GM18873 (cell line): Measurements from ENCODE around the gene PZP.

Experiments used
- ATAC-seq: cut with Tn5 transposase; IDR thresholded peaks from one replicate; pipeline ENCODE4 v1.9.1; 2021; ENCODE audit warnings: mild to moderate bottlenecking, moderate library complexity, moderate number of reproducible peaks; ENCODE audit not compliant: unreplicated experiment, low FRiP score

PZP gene

GRCh38 chr12:9127936-9128663, 80.1 kb downstream of the PZP start:
- ATAC-seq = no peak

- no peak for ATAC-seq
Observed at GRCh38 chr12:9127484-9127883, 80.7 kb downstream of the PZP start.

- ATAC-seq = no peak
Observed at GRCh38 chr12:9124383-9125031, 83.7 kb downstream of the PZP start.

- ATAC-seq = no peak
Observed at GRCh38 chr12:9123781-9124382, 84.3 kb downstream of the PZP start.

- no peak for ATAC-seq
Observed at GRCh38 chr12:9122091-9122609, 86.0 kb downstream of the PZP start.

GRCh38 chr12:9120487-9121184, 87.6 kb downstream of the PZP start:
- ATAC-seq = no peak

GRCh38 chr12:9118158-9118557, 90.0 kb downstream of the PZP start:
- no peak for ATAC-seq

- ATAC-seq = no peak
Observed at GRCh38 chr12:9115731-9116559, 92.2 kb downstream of the PZP start, which contains the start of gene A2M. Gene A2M (minus strand): TSS chr12:9115919. CDS start chr12:9115849, 70 bp downstream.

- ATAC-seq = no peak
Observed at GRCh38 chr12:9114946-9115345, 93.2 kb downstream of the PZP start.

- no peak for ATAC-seq
Observed at GRCh38 chr12:9113987-9114309, 94.2 kb downstream of the PZP start.

GRCh38 chr12:9113296-9113986, 94.8 kb downstream of the PZP start:
- no peak for ATAC-seq

GRCh38 chr12:9112076-9112853, 95.9 kb downstream of the PZP start:
- no peak for ATAC-seq

GRCh38 chr12:9111525-9111924, 96.7 kb downstream of the PZP start:
- ATAC-seq = no peak

- no peak for ATAC-seq
Observed at GRCh38 chr12:9109737-9110491, 98.3 kb downstream of the PZP start.

GRCh38 chr12:9109213-9109522, 99.0 kb downstream of the PZP start:
- no peak for ATAC-seq

- ATAC-seq = no peak
Observed at GRCh38 chr12:9108504-9109212, 99.5 kb downstream of the PZP start.

- no peak for ATAC-seq
Observed at GRCh38 chr12:9107542-9107873, 100.7 kb downstream of the PZP start.
